ENCODE data around the gene ALPP.
A peak's percentile ranks its signal among the peaks of the same experiment; 100 is the strongest.
"Not testable (repeated sequence)": the region's sequence is repeated elsewhere in the genome, so short reads cannot be mapped to it uniquely, and the experiment has no call there.

The ALPP gene

GRCh38 chr2:232416521-232417470 lies 38.2 kb downstream of the ALPP start:
- DNase-seq = no peak
- in situ Hi-C loops (cut with MboI; ENCODE audit: low pct_unique_long_range_greater_than_20kb, low sequenced_read_pairs) = no loop called here

- no peak for DNase-seq
- in situ Hi-C loops (cut with MboI; ENCODE audit: low pct_unique_long_range_greater_than_20kb, low sequenced_read_pairs) = no loop called here
These were observed 38.9 kb downstream of the ALPP start for GRCh38 chr2:232417489-232417888.

GRCh38 chr2:232418056-232418455 lies 39.5 kb downstream of the ALPP start:
- DNase-seq = no peak
- in situ Hi-C loops (cut with MboI; ENCODE audit: low pct_unique_long_range_greater_than_20kb, low sequenced_read_pairs) = no loop called here

GRCh38 chr2:232418466-232419244 lies 40.1 kb downstream of the ALPP start:
- peak; percentile 64 for DNase-seq
- in situ Hi-C loops (cut with MboI; ENCODE audit: low pct_unique_long_range_greater_than_20kb, low sequenced_read_pairs) = no loop called here

- no peak for DNase-seq
- in situ Hi-C loops (cut with MboI; ENCODE audit: low pct_unique_long_range_greater_than_20kb, low sequenced_read_pairs) = no loop called here
These were observed 40.9 kb downstream of the ALPP start for GRCh38 chr2:232419245-232420072.

- DNase-seq = no peak
- in situ Hi-C loops (cut with MboI; ENCODE audit: low pct_unique_long_range_greater_than_20kb, low sequenced_read_pairs) = no loop called here
These were observed 41.5 kb downstream of the ALPP start for GRCh38 chr2:232420073-232420454.

- no peak for DNase-seq
- in situ Hi-C loops (cut with MboI; ENCODE audit: low pct_unique_long_range_greater_than_20kb, low sequenced_read_pairs) = no loop called here
These were observed 42.1 kb downstream of the ALPP start for GRCh38 chr2:232420463-232421188.

- in situ Hi-C loops (cut with MboI; ENCODE audit: low pct_unique_long_range_greater_than_20kb, low sequenced_read_pairs) = no loop called here
- no peak for DNase-seq
These were observed 42.7 kb downstream of the ALPP start for GRCh38 chr2:232421189-232421785.

GRCh38 chr2:232422051-232422450 lies 43.5 kb downstream of the ALPP start:
- DNase-seq = no peak
- in situ Hi-C loops (cut with MboI; ENCODE audit: low pct_unique_long_range_greater_than_20kb, low sequenced_read_pairs) = no loop called here

GRCh38 chr2:232422996-232423395 lies 44.4 kb downstream of the ALPP start:
- DNase-seq; in situ Hi-C loops (cut with MboI; ENCODE audit: low pct_unique_long_range_greater_than_20kb, low sequenced_read_pairs): not testable (repeated sequence)

- DNase-seq; in situ Hi-C loops (cut with MboI; ENCODE audit: low pct_unique_long_range_greater_than_20kb, low sequenced_read_pairs): not testable (repeated sequence)
These were observed 44.9 kb downstream of the ALPP start for GRCh38 chr2:232423407-232423806.

- no peak for DNase-seq
- in situ Hi-C loops (cut with MboI; ENCODE audit: low pct_unique_long_range_greater_than_20kb, low sequenced_read_pairs) = no loop called here
These were observed 53.4 kb downstream of the ALPP start for GRCh38 chr2:232431705-232432590.

Data from KBM-7 (cell line).